ENCODE results near the gene TPP1.

The TPP1 gene

DNA sequence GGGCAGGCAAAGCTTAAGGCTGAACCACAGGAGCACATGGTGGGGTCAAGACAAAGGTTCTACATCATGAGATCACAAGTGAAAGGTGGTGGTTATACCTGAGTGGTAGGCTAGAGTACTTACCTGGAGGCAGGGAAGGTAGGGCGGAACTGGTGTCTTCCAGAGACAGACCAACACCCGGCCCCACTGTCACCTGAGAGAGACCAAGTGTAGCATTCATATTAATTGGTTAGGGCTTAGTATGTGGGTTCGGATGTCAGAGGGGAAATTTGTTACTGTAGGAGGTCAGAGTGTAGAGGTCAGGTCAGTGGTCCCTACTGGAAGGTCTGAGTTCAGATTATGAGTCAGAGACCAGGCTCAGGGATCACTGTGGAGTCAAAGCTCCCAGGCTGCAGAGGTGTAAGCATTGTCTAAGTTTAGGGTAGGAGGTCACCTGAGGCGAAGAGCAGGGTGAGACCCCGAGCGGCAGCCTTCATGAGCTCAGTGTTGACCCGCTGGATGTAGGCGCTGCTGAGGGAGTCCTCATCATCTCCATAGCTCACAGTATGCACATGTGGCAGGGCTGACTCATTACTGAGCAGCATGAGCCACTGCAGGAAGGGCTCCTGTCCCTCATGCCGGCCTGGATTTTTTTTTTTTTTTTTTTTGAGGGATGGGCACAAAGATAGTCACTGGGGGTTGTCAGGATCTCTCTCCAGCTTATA is 3.2 kb downstream of the TPP1 start:
- H3K4me3 ChIP-seq (ENCODE audit: low read length), result no peak overlapping the region
- TF ChIP-seq, protein P1, sequence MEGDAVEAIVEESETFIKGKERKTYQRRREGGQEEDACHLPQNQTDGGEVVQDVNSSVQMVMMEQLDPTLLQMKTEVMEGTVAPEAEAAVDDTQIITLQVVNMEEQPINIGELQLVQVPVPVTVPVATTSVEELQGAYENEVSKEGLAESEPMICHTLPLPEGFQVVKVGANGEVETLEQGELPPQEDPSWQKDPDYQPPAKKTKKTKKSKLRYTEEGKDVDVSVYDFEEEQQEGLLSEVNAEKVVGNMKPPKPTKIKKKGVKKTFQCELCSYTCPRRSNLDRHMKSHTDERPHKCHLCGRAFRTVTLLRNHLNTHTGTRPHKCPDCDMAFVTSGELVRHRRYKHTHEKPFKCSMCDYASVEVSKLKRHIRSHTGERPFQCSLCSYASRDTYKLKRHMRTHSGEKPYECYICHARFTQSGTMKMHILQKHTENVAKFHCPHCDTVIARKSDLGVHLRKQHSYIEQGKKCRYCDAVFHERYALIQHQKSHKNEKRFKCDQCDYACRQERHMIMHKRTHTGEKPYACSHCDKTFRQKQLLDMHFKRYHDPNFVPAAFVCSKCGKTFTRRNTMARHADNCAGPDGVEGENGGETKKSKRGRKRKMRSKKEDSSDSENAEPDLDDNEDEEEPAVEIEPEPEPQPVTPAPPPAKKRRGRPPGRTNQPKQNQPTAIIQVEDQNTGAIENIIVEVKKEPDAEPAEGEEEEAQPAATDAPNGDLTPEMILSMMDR (conservative IDR thresholded peaks at IDR 0.05; ENCODE audit: low read length), result no peak
- no peak for DNase-seq (ENCODE audit: low read depth)

DNA sequence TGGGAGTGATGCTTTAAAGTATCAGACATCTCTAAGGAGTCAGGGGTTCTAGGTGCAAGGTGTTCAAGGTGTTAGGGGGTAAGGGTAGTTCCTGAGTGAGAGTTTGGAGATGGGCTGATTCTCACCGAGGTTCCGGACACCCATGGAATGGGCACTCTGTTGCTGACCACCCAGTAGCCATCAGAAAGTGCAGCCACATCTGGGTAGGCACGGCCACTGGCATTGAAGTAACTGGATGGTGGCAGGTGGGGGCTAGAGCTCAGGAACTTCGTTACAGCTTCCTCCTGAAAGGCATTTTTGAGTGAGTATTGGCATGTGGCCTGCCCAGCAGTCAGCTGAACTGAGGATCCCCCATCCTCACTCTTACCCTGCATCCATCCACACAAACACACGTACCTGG is 4.2 kb downstream of the TPP1 start:
- no peak overlapping the region for H3K4me3 ChIP-seq (ENCODE audit: low read length)
- no peak for DNase-seq (ENCODE audit: low read depth)
- TF ChIP-seq, protein P1 (conservative IDR thresholded peaks at IDR 0.05; ENCODE audit: low read length), result no peak

DNA sequence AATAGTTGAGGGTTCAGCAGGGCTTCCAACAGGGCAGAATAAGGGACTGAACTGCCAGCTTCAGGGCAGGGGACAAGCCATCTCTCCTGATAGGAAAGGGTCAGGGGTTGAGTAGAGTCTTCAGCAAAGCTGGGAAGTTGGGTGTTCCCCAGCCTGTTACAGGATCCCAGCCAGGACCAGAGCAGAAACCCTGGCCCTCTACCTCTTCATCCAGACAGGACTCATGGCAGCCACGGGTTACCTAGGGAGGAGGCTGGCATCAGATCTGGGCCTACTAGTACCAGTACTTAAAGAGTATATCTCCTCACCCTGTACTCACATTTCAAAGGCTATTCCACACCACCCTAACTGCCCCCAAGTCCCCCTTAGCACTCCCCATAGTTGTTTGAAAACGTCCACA is 4.8 kb downstream of the TPP1 start:
- no peak for DNase-seq (ENCODE audit: low read depth)
- TF ChIP-seq, protein P1 (conservative IDR thresholded peaks at IDR 0.05; ENCODE audit: low read length), result no peak
- no peak overlapping the region for H3K4me3 ChIP-seq (ENCODE audit: low read length)

DNA sequence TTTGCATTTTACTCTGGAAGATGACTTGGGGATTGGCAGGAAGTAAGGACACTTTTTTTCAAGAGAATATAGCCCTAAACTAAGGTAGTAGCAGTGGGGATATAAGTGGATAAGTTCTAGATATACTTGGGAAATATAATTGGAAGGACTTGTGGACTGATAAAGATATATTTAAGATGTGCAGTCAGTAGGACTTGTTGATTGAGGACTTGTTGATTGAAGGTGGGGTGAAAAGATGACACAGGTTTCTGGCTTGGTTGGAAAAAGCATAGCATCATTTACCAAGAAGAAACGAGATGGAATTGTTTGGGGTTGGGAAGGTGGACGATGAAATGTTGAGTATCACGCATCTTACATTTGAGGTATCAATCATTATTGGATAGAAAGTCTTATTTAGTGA is 5.7 kb downstream of the TPP1 start:
- DNase-seq (ENCODE audit: low read depth), result no peak
- H3K4me3 ChIP-seq (ENCODE audit: low read length), result no peak overlapping the region
- TF ChIP-seq, protein P1 (conservative IDR thresholded peaks at IDR 0.05; ENCODE audit: low read length), result no peak

DNA sequence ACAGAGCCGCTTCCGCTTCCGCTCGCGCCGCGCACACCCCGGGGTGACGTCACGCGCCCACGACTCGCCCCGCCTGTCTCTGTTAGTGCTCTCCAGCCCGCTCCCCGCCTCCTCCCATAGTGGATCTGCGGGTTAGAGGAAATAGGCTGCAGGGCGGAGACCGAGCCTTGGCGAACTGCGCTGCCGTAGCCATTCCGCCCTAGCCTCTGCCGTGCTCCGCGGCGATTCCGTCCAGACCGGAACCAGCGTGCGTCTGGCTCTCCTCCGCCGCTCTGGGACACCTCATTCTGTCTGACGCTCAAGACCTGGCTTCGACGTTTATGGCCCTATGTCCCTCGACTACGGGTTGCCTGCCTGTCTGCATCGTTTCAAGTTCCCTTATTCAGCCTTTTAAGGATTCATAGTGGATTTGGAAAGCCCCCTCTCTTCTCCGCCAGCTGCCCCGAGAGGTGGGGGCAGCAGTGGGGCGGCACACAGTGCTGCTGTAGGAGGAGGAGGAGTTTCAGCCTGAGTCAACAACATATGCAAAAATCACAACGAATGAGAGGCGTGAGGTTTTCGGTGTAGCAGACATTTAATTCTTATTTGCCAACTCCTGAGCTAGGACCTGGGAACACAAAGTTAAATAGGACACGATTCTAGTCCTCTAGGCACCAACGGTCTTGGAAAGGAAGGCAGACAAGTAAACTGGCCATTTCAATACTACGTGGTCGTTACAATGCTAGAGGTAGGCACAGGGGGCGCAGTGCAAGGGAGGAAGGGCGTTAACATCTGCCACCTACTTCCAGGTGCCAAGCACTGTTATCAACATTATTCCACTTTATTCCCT is 6.8 kb downstream of the TPP1 start, which contains the start of gene TAF10:
TSS of gene TAF10 (minus strand) at position 4 of the 829 bp plus-strand sequence. CDS start 27 bp downstream, outside the sequence.
- peak within 1 kb of the TSS; percentile 76 for H3K4me3 ChIP-seq (ENCODE audit: low read length)
- TF ChIP-seq, protein P1 (conservative IDR thresholded peaks at IDR 0.05; ENCODE audit: low read length), result peak; percentile 50
- peak; percentile 97 for DNase-seq (ENCODE audit: low read depth)

DNA sequence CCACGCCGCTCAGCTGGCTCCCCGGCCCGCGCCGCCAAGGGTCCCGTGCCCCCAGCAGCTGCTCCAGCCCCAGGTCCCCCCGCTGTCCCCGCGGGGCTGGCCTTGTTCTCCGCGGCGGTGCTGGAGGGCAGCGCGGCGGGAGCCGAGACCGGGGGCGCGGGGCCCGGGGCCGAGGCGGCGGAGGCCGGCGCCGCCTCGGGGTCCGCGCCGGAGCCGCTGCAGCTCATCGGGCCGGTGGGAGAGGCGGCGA is 7.3 kb downstream of the TPP1 start:
- TF ChIP-seq, protein P1 (conservative IDR thresholded peaks at IDR 0.05; ENCODE audit: low read length), result no peak
- no peak for DNase-seq (ENCODE audit: low read depth)
- peak overlapping the region; percentile 76 for H3K4me3 ChIP-seq (ENCODE audit: low read length)

All from AG10803 (cell line).